Right lobe of liver (tissue), 6 donors: ENCODE measurements around the gene YPEL3. TPM values are rescaled to one million over a fixed set of nuclear protein-coding genes. Genes with fewer than 3 reads are reported as not detected.
"Not testable (repeated sequence)": the region's sequence is repeated elsewhere in the genome, so short reads cannot be mapped to it uniquely, and the experiment has no call there.

ENCODE experiments used
- ATAC-seq, 4 donors: fragments of 200-7000 bp; cut with Tn5 transposase; one replicate each; pipeline ENCODE4 v1.9.1; 2020; ENCODE audit warnings: mild to moderate bottlenecking in 4 of 4, moderate library complexity in 4 of 4
- DNase-seq, 3 donors: peaks; one replicate each; pipeline ENCODE4 v3.0.0-alpha.2; 2020
- H3K27ac ChIP-seq, 3 donors: fragments of 200-600 bp; one replicate each; pipeline ENCODE4 v1.8.0; 2022
- H3K27me3 ChIP-seq, 2 donors: fragments of 200-600 bp; one replicate each; pipeline ENCODE4 v1.8.0; 2022
- H3K36me3 ChIP-seq, 4 donors: fragments of 200-600 bp; sonication (generic) in 1 of 4; one replicate each; pipeline versions ENCODE4 v1.5.1 to v1.8.0; 2017 to 2022; ENCODE audit warnings: control low read depth in 1 of 4
- H3K4me1 ChIP-seq, 4 donors: fragments of 200-600 bp; sonication (generic) in 1 of 4; one replicate each; pipeline versions ENCODE4 v1.5.1 to v1.8.0; 2017 to 2022; ENCODE audit warnings: control low read depth in 1 of 4
- H3K4me3 ChIP-seq, 3 donors: fragments of 200-600 bp; one replicate each; pipeline ENCODE4 v1.8.0; 2022
- H3K9me3 ChIP-seq, 4 donors: fragments of 200-600 bp; sonication (generic) in 1 of 4; one replicate each; pipeline versions ENCODE4 v1.5.1 to v1.8.0; 2017 to 2022; ENCODE audit warnings: control low read depth in 1 of 4
- CTCF ChIP-seq, 4 donors: fragments of 200-600 bp in 3 of 4; fragments of 450-650 bp in 1 of 4; IDR thresholded peaks; one replicate each; pipeline versions ENCODE4 v1.5.1 to v1.8.0; 2016 to 2022; ENCODE audit warnings: antibody characterized with exemption in 4 of 4, mild to moderate bottlenecking in 2 of 4
- POLR2A ChIP-seq: fragments of 450-650 bp; IDR thresholded peaks from one replicate; pipeline ENCODE4 v1.6.1; 2017; ENCODE audit warnings: antibody characterized with exemption, mild to moderate bottlenecking
- WGBS: methylation state at CpG from one replicate; pipeline ENCODE4 v1.1.6; 2018; ENCODE audit warnings: low coverage, low lambda C conversion rate; ENCODE audit not compliant: insufficient coverage; ENCODE audit errors: missing lambda C conversion rate; 5-methylcytosine and 5-hydroxymethylcytosine counted together
- intact Hi-C, 2 donors: fragments of 100-400 bp; cut with DNase I; formaldehyde crosslinking; loops; one replicate each; pipeline versions ENCODE4 v1.11.2 to v1.14.1; 2022
- total RNA-seq, 6 experiments: library from RNA; depleted of rRNA in 2 of 6; stranded (reverse); fragments of >200 nt in 2 of 6; fragmentation: NEBNext Ultra II Directional in 3 of 6; extraction: Animal tissue kit (Norgen Biotek cat#: 25700) in 3 of 6; gene quantifications; one replicate each; pipeline versions ENCODE4 v1.1.0 to v1.2.4, GENCODE V29; 2016 to 2023
- donor health status: DM: no; HTN: yes; CAD: no.
- donor health status: DM: no; HTN: no; CAD: no.
- donor health status: DM: no; HTN: no; CAD: no.
- donor health status: DM: no; HTN: yes; CAD: no.
- donor health status: DM: no; HTN: yes; CAD: no.

YPEL3 gene
- total RNA-seq, 6 experiments from 2014 or later, result 13.5 to 46.5 (median 21.9) TPM

GRCh38 chr16:30127993-30128392 lies 32.0 kb upstream of the YPEL3 start:
- TF ChIP-seq CTCF (IDR thresholded peaks at IDR 0.05), result no peak
- TF ChIP-seq POLR2A, result no peak
- Histone ChIP-seq H3K27me3 (no peaks in the 10 kb centered on the region), H3K36me3 (no peaks in the 10 kb centered on the region), H3K27ac (no peak overlapping the region), H3K4me1 (peaks cover 0 to 11% (median 0%) of the 10 kb centered on the region in 4 donors), H3K9me3 (no peaks in the 10 kb centered on the region), H3K4me3 (no peak overlapping the region)
- ATAC-seq, result no peak
- no peak for DNase-seq
- intact Hi-C loops, result no loop called here
- 80% methylated on average over 1 of the region's 1 CpG for WGBS

GRCh38 chr16:30125690-30126089 lies 29.7 kb upstream of the YPEL3 start:
- H3K36me3 ChIP-seq, DNase-seq, H3K27me3 ChIP-seq, ATAC-seq, intact Hi-C loops, H3K4me3 ChIP-seq, H3K9me3 ChIP-seq, H3K27ac ChIP-seq: not testable (repeated sequence)
- 87% methylated on average over 7 of the region's 9 CpGs for WGBS
- H3K4me1 ChIP-seq, result peaks cover 0 to 15% (median 0%) of the 10 kb centered on the region in 4 donors

GRCh38 chr16:30124985-30125379 lies 29.0 kb upstream of the YPEL3 start:
- no CpG with 5 or more reads among the region's 4 CpGs for WGBS
- Histone ChIP-seq H3K9me3 (no peaks in the 10 kb centered on the region), H3K27ac (no peak overlapping the region), H3K36me3 (peaks cover 0 to under 1% (median 0%) of the 10 kb centered on the region in 4 donors), H3K4me1 (peaks cover 0 to 15% (median 0%) of the 10 kb centered on the region in 4 donors), H3K4me3 (no peak overlapping the region), H3K27me3 (no peaks in the 10 kb centered on the region)
- ATAC-seq (no peak), DNase-seq (no peak)
- TF ChIP-seq POLR2A (no peak), CTCF (IDR thresholded peaks at IDR 0.05) (no peak)
- intact Hi-C loops, result no loop called here

GRCh38 chr16:30122604-30123160 lies 26.7 kb upstream of the YPEL3 start:
- no peaks in the 10 kb centered on the region for H3K9me3 ChIP-seq
- H3K27ac ChIP-seq, result peak overlapping the region; percentile 72 to 91 (median 88)
- H3K36me3 ChIP-seq, result peaks cover 0 to 17% (median under 1%) of the 10 kb centered on the region in 4 donors
- WGBS, result 4% methylated on average over 9 of the region's 42 CpGs
- no peak for DNase-seq
- intact Hi-C loops, result no loop called here
- H3K4me3 ChIP-seq, result peak overlapping the region; percentile 67 to 77 (median 71)
- ATAC-seq, result peak; percentile 6 to 16 (median 10)
- H3K4me1 ChIP-seq, result peaks cover 0 to 15% (median 0%) of the 10 kb centered on the region in 4 donors
- TF ChIP-seq POLR2A (no peak), CTCF (IDR thresholded peaks at IDR 0.05) (no peak)
- no peaks in the 10 kb centered on the region for H3K27me3 ChIP-seq

- no peaks in the 10 kb centered on the region for H3K27me3 ChIP-seq
Measured at GRCh38 chr16:30121741-30122571, 25.9 kb upstream of the YPEL3 start.

More at GRCh38 chr16:30121741-30122571, 25.9 kb upstream of the YPEL3 start:
- peak; percentile 55 to 64 (median 57) for DNase-seq
- intact Hi-C loops, result no loop called here
- ATAC-seq, result peak; percentile 39 to 66 (median 44)
- TF ChIP-seq POLR2A, result no peak
- no peak for TF ChIP-seq CTCF (IDR thresholded peaks at IDR 0.05)
- H3K27ac ChIP-seq, result peak overlapping the region; percentile 72 to 91 (median 88)
- H3K4me1 ChIP-seq, result peaks cover 0 to 15% (median 0%) of the 10 kb centered on the region in 4 donors
- H3K9me3 ChIP-seq, result no peaks in the 10 kb centered on the region
- H3K36me3 ChIP-seq, result peaks cover 0 to 23% (median 4%) of the 10 kb centered on the region in 4 donors
- 30% methylated on average over 2 of the region's 31 CpGs for WGBS
- peak overlapping the region; percentile 67 to 77 (median 71) for H3K4me3 ChIP-seq
